IPS-20b (cell line): ENCODE measurements around the gene MEGF6.

Experiments used
- H3K27ac ChIP-seq: one replicate; pipeline ENCODE4 v1.5.1; 2013; ENCODE audit warnings: low read length
- H3K27me3 ChIP-seq: 2 replicates; pipeline ENCODE4 v1.6.1; 2013; ENCODE audit warnings: mild to moderate bottlenecking, low read length, inconsistent platforms; ENCODE audit not compliant: insufficient read depth
- H3K36me3 ChIP-seq: 2 replicates; pipeline ENCODE4 v1.6.1; 2013; ENCODE audit warnings: low read depth, mild to moderate bottlenecking, inconsistent platforms, low read length, moderate library complexity; ENCODE audit not compliant: insufficient read depth
- H3K4me1 ChIP-seq: 2 replicates; pipeline ENCODE4 v1.6.1; 2013; ENCODE audit warnings: mild to moderate bottlenecking, control low read depth, inconsistent platforms, low read length, moderate library complexity; ENCODE audit not compliant: insufficient read depth
- H3K4me3 ChIP-seq: 2 replicates; pipeline ENCODE4 v1.5.1; 2013; ENCODE audit warnings: mild to moderate bottlenecking, low read length, inconsistent platforms
- H3K9ac ChIP-seq: 2 replicates; pipeline ENCODE4 v1.6.1; 2013; ENCODE audit warnings: low read depth, mild to moderate bottlenecking, inconsistent platforms, low read length, moderate library complexity
- H3K9me3 ChIP-seq: 2 replicates; pipeline ENCODE4 v1.6.1; 2013; ENCODE audit warnings: mild to moderate bottlenecking, low read depth, low read length, inconsistent platforms; ENCODE audit not compliant: insufficient read depth

The MEGF6 gene

DNA sequence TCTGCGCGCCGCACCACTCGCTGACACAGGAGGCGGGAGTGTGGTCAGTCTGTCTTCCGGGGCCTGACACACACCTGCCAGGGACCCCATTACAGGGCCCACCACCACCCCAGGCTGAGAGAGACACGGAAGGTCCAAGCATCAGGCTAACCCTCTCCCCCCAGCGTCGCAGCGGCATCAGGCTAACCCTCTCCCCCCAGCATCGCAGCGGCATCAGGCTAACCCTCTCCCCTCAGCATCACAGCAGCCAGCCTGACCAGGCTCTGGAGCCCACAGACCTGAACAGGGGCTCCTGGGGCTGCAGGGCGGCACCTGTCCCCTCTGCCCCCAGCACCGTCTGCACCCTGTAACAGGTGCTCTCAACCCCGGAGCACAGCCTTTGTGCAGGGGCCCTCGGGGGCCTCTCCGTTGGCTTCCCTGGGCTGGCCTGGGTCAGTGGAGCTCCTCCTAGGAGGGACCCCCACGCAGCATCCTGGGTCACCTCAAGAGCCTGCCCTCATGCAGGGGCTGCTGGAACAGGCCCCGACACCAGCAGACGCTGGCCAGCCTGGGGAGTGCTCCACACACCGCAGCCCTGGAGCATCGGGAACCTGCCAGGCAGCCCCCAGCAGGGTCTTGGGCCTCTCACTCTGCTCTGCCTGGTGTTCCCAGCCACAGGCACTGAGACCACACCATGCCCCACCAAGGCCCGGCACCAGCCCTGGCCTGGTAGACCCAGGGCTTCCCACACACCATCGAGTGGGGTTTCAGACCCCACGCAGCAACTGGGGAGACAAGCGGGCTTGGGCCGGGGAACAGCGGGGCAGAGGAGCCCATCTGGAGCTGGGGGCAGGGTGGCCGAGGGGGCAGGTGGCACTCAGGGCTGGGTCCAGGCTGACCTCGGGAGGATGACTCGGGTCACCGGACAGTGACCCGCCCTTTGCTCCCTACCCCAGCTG lies 67.0 kb downstream of the MEGF6 start:
- Histone ChIP-seq H3K27me3 (no peaks in the 10 kb centered on the region), H3K4me1 (no peaks in the 10 kb centered on the region), H3K9ac (no peak overlapping the region), H3K36me3 (no peaks in the 10 kb centered on the region), H3K27ac (no peak overlapping the region), H3K9me3 (no peaks in the 10 kb centered on the region), H3K4me3 (no peak overlapping the region)

DNA sequence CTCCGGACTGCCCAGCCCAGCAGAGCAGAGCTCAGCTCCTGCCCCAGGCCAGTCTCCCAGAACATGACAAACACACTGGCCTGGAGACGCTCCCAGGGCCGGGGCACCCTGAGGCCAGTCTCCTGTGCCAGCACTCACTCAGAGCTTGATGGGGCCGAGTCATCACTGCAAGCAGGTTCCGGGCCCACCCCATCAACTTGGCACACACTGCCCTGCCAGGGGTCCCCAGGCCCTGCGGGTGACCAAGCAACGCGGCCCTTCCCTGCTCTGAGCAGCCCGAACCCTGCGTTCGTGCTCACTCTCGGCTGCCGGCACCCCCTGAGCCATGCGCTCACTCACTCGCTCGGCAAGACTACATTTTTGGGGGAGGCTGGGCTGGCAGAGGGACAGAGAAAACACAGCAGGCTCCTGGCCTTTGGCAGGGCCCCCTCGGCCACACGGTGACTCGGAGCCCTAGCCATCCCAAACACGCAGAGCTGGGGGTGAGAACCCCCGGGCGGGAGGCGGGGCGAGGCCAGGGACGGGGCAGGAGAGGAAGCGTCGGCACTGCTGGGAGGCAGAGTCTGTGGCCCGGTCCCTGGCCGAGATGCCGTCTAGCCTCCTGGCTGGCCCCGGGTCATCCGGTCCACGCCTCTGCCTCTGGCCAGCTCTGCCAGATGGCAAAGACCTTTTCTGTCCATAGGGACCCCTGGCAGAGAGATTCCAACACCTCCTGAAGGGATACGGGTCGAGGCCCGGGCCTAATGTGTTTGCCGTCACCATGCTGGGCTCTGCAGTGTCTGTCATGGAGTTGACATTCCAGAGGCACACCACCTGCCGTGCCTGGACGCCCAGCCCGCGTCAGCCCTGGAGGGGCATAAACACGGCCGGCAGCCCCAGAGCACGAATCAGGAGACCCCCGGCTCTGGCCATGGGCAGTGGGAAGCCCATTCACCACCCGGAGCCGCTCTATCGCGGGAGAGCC lies 68.0 kb downstream of the MEGF6 start:
- Histone ChIP-seq H3K4me1 (no peaks in the 10 kb centered on the region), H3K9ac (no peak overlapping the region), H3K4me3 (no peak overlapping the region)

DNA sequence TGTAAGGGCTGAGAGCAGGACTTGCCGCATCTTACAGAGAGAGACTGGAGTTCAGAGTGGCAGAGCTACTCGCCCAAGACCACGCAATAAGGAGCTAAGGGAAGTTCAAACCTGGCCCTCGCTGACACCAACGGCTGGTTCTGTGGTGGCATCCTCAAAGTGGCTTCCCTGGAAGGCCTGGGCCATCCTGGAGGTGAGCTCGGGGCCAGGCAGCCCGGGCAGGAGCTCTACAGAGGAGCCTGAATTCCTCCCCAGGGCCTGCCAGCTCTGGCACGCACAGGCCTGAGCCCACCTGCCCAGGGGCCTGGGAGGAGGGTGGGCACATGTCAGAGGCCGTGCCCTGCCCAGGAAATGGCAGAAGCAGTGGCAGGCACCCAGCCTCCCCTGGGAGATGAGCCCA lies 68.6 kb downstream of the MEGF6 start:
- Histone ChIP-seq H3K27ac (no peak overlapping the region), H3K9ac (no peak overlapping the region), H3K4me1 (no peaks in the 10 kb centered on the region), H3K27me3 (no peaks in the 10 kb centered on the region), H3K9me3 (no peaks in the 10 kb centered on the region), H3K36me3 (no peaks in the 10 kb centered on the region), H3K4me3 (no peak overlapping the region)

More for the DNA sequence above, 68.0 kb downstream of the MEGF6 start:
- Histone ChIP-seq H3K27ac (no peak overlapping the region), H3K36me3 (no peaks in the 10 kb centered on the region), H3K9me3 (no peaks in the 10 kb centered on the region), H3K27me3 (no peaks in the 10 kb centered on the region)

DNA sequence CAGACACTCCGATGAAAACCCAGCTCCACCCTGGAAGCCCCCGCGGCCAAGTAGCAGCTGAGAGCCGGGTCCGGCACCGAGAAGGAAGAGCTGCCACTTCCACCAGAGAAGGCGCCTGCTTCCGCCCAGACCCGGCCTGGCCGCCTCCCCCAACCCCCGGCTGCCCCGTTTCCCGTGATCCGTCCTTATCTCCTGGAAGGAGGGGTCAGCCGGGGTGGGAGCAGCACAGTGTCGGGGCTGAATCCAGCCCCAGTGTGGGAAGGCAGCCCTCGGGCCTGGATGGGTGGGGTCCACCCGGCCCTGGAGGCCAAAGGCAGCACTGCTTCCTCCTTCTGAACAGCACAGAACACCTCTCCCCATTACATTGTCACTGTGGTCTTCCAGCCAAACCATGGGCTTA lies 69.4 kb downstream of the MEGF6 start:
- no peaks in the 10 kb centered on the region for H3K27me3 ChIP-seq
- no peaks in the 10 kb centered on the region for H3K36me3 ChIP-seq
- no peak overlapping the region for H3K4me3 ChIP-seq
- H3K27ac ChIP-seq: no peak overlapping the region
- H3K9ac ChIP-seq: no peak overlapping the region
- H3K4me1 ChIP-seq: no peaks in the 10 kb centered on the region
- H3K9me3 ChIP-seq: no peaks in the 10 kb centered on the region

DNA sequence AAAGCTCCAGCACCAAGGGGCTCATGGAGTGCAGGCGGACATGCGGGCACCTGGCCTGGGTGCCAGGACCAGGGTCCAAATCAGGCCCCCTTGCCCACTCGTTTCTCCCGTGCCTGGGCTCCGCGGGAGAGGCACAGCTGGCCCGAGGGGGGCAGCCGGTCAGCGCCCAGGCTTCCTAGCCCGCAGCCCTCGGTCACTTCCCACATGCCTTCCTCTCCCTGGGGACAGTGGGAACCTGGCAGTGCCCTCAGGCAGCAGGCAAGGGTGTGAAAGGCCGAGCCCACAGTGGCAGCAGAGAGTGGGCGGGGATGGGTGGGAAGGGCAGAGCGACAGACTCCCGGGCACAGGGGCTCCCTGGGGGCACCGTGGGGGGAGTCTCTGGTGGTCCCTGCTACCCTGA lies 69.8 kb downstream of the MEGF6 start:
- Histone ChIP-seq H3K4me1 (no peaks in the 10 kb centered on the region), H3K9ac (no peak overlapping the region), H3K27me3 (no peaks in the 10 kb centered on the region), H3K36me3 (no peaks in the 10 kb centered on the region), H3K4me3 (no peak overlapping the region), H3K27ac (no peak overlapping the region), H3K9me3 (no peaks in the 10 kb centered on the region)

DNA sequence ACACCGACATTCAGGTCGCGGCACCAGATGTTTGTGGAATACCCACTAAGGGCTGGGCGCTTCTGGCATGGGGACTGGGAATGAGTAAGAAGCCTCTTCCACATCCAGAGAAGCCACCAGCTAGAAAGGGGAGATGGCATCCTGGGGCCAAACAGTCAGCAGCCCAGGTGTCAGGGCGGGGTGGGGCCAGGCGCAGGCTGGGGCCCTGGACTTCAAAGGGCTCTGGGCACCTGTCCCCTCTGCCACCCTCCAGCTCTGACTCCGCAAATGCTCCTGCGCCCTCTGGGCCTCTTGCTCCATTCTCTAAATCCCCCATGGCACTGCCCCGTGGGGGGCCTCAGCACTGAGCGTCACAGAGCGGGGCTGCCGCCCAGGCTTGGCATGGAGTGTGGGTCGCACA lies 70.4 kb downstream of the MEGF6 start:
- Histone ChIP-seq H3K27ac (no peak overlapping the region), H3K27me3 (no peaks in the 10 kb centered on the region), H3K9ac (no peak overlapping the region), H3K36me3 (no peaks in the 10 kb centered on the region), H3K4me3 (no peak overlapping the region), H3K4me1 (no peaks in the 10 kb centered on the region), H3K9me3 (no peaks in the 10 kb centered on the region)

DNA sequence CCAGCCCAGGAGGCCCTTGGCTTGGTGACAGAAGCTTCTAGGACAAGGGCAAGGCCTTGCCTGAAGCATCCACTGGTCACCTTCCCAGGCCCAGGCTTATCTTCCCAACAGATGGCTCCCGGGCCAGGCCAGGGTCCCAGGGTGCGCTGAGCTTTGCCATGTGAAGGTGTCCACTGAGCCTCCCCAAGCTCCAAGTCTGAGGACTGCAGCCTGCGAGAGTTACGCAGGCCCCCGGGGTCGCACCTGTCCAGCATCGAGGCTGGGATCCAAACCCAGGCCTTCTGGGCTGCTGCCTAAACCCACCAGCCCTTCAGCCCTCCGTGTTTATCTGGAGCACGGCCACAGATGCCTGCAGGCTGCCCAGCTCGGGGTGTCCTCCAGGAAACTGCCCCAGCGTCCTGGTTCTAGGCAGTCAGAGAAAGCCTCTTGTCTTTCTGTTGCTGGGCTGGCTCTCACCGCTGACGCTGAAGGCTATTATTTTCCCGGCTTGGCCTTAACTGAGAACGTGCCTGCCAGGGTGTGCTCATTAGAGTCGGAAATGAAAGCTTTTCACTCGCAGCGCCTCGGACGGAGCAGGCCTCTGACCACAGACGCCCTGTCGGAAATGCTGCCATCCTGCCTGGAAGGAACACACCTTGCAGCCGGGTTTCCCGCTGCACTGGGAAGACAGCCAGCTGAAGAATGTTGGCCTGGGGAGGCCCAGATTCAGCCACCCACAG lies 71.4 kb downstream of the MEGF6 start:
- Histone ChIP-seq H3K4me1 (no peaks in the 10 kb centered on the region), H3K27ac (no peak overlapping the region), H3K27me3 (no peaks in the 10 kb centered on the region), H3K9me3 (no peaks in the 10 kb centered on the region), H3K9ac (no peak overlapping the region), H3K4me3 (no peak overlapping the region), H3K36me3 (no peaks in the 10 kb centered on the region)

DNA sequence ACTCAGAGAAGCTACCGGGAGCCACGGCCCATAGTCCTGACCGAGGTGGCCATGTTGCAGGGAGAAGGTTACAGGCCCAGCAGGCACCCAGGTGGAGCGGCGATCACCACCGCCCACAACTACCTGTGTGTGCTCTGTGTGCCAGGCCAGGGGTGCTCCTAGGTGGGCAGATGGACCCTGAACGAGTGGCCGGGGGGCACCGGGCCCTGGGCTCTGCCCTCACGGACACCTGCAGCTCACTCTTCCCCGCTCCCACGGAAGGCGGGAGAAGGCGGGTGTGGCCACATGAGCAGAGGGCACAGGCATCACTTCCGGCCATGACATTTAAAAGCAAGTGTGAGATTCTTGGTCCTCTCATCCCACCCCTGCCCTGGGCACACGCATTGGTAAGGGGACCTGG lies 73.9 kb downstream of the MEGF6 start:
- H3K27me3 ChIP-seq: peaks cover 6% of the 10 kb centered on the region
- no peaks in the 10 kb centered on the region for H3K36me3 ChIP-seq
- no peak overlapping the region for H3K9ac ChIP-seq
- H3K4me1 ChIP-seq: no peaks in the 10 kb centered on the region
- H3K27ac ChIP-seq: no peak overlapping the region
- no peak overlapping the region for H3K4me3 ChIP-seq
- no peaks in the 10 kb centered on the region for H3K9me3 ChIP-seq

DNA sequence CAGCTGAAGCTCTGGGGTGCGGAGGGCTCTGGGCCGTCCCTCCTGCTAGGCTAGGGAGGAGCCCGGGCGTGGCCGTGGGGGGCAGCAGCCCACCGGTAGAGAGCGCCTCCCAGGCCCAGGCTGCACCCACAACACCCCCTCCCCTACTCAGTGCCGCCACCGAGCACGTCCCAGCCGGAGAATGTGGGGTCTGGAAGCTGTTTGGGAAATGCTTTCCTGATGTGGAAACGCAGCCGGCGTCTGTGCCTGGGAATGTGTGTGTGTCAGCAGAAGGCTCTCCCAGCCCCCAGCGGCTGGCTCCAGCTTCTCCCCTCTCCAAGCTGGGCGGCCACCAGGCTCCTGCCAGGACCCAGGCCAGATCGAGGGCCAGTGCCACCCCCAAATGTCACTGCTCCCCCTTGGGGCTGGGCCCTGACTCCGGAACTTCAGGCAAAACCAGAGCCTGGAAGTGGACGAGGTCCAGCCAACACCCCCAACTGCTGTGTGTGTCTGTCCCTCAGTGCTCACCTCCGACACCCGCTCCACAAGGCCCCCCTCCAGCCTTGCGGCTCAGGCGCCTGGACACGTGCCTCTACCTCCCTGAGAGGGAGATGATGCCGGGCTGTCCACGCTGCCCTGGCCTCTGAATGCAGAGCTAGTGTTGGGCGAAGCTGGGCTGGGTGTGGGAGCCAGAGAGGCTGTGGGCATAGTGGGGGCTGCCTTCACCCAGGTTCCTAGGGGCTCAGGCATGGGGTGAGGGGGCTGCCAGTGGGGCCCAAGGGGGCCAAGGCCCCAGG lies 74.7 kb downstream of the MEGF6 start:
- H3K4me1 ChIP-seq: no peaks in the 10 kb centered on the region; the same call in 1 of the 2 replicates
- H3K4me3 ChIP-seq: no peak overlapping the region
- H3K27me3 ChIP-seq: peaks cover 12% of the 10 kb centered on the region
- no peak overlapping the region for H3K9ac ChIP-seq
- H3K9me3 ChIP-seq: no peaks in the 10 kb centered on the region
- no peak overlapping the region for H3K27ac ChIP-seq
- no peaks in the 10 kb centered on the region for H3K36me3 ChIP-seq

DNA sequence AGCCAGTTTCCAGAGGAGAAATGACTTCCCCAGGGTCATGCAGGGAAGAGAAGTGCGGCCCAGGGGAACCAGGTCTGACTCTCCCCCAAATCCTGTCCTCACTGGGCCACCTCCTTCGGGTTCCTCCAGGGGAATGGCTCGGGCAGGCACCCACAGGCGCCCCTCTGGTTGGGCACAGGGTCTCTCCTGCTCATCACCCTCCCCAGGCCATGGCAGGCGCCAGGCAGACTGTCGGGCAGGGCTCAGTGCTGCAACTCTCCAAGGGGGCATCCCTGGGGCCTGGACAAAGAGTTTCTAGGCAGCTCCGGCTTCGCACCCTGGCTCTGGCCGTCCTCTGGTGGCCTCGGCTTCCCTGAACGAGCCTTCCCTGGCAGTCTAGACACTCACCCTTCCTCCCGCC lies 75.6 kb downstream of the MEGF6 start:
- Histone ChIP-seq H3K9me3 (no peaks in the 10 kb centered on the region), H3K4me1 (no peaks in the 10 kb centered on the region; the same call in 1 of the 2 replicates), H3K36me3 (no peaks in the 10 kb centered on the region), H3K27ac (no peak overlapping the region), H3K9ac (no peak overlapping the region), H3K4me3 (no peak overlapping the region), H3K27me3 (peaks cover 13% of the 10 kb centered on the region)
